ENCODE data around the gene PRSS50.

PRSS50 gene

DNA sequence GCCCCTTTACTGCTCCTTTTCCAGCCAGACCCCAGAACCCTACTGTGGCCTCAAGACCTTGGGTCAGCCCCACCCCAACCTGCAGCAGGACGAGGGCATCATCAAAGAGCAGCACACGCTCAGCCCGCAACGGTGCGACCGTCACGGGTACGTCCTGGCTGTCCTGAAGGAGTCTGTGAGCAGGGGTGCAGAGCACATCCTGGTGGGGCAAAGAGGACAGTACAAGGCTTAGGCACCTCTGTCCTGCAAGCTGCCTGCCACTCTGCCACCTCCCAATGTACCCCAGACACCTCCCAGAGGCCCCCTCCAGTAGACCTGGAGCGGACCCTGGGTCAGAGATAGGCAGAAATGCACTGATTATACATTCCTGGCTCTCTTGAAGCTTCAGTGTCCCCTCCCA lies 32.2 kb downstream of the PRSS50 start:
- Histone ChIP-seq H3K9ac (ENCODE audit: low read depth, low read length) (no peak overlapping the region), H3K4me3 (ENCODE audit: low read depth in 1 of 2, low read length in 2 of 2) (no peak overlapping the region), H3K79me2 (ENCODE audit: insufficient read depth, low read length) (no peaks in the 10 kb centered on the region), H2AFZ (ENCODE audit: low read depth, low read length) (no peak overlapping the region), H3K27ac (ENCODE audit: low read length) (no peak overlapping the region), H3K9me3 (ENCODE audit: insufficient read depth, low read length, severe bottlenecking) (no peaks in the 10 kb centered on the region), H3K27me3 (ENCODE audit: insufficient read depth, low read length, poor library complexity) (no peaks in the 10 kb centered on the region), H4K20me1 (ENCODE audit: insufficient read depth, low read length) (no peaks in the 10 kb centered on the region), H3K4me2 (ENCODE audit: insufficient read depth, low read length) (no peak overlapping the region), H3K4me1 (ENCODE audit: insufficient read depth, low read length) (no peaks in the 10 kb centered on the region), H3K36me3 (ENCODE audit: insufficient read depth, low read length) (no peaks in the 10 kb centered on the region)
- DNase-seq (no peak), ATAC-seq (ENCODE audit: insufficient read depth, low read depth) (no peak)
- peak; percentile 8 for TF ChIP-seq CTCF (IDR thresholded peaks at IDR 0.05; ENCODE audit: borderline replicate concordance, extremely low read depth, low read length, poor library complexity, severe bottlenecking)
- TF ChIP-seq EZH2 (IDR thresholded peaks at IDR 0.05; ENCODE audit: borderline replicate concordance, low read depth, low read length, severe bottlenecking) = no peak

DNA sequence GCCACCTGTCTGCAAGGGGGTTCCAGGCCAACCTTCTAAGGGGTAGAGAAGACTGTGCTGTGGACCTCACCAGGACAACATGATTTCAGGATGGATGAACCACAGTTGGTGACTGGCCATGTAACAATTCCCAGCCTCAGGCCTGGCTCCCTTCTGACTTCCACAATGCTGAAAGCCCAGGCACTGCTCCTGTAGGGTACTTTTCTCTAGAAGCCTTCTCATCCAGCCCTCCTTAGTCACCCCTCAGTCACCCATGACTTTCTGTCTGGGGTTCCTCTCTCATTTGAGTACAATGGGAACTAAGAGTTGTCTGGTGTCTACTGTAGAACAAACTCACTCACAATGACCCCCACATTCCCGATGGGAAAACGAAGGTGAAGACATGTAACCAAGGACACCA lies 32.8 kb downstream of the PRSS50 start:
- Histone ChIP-seq H3K4me2 (ENCODE audit: insufficient read depth, low read length) (no peak overlapping the region), H3K79me2 (ENCODE audit: insufficient read depth, low read length) (no peaks in the 10 kb centered on the region)

DNA sequence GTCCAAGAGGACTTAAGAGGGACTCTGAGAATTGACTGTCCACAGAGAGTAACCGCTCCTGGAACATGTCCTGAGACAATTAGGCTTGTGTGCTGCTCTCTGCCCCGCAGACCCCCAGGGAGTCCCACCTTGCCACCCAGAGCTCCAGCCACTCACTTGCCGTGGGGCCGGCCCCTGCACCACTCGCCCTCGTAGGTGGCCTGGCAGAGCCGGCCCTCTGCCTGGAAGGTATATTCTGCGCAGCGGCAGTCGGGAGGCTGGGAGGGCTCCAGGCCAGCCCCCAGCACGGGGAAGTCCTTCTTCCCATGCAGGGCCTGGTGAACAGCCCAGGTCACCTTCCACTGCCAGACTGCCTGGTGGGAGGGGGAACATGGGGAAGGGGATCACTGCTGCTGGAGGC lies 34.7 kb downstream of the PRSS50 start:
- Histone ChIP-seq H3K79me2 (ENCODE audit: insufficient read depth, low read length) (no peaks in the 10 kb centered on the region), H3K36me3 (ENCODE audit: insufficient read depth, low read length) (no peaks in the 10 kb centered on the region), H3K4me1 (ENCODE audit: insufficient read depth, low read length) (no peaks in the 10 kb centered on the region), H3K9ac (ENCODE audit: low read depth, low read length) (no peak overlapping the region), H3K27ac (ENCODE audit: low read length) (no peak overlapping the region), H3K4me2 (ENCODE audit: insufficient read depth, low read length) (no peak overlapping the region), H3K9me3 (ENCODE audit: insufficient read depth, low read length, severe bottlenecking) (no peaks in the 10 kb centered on the region), H3K4me3 (ENCODE audit: low read depth in 1 of 2, low read length in 2 of 2) (no peak overlapping the region), H3K27me3 (ENCODE audit: insufficient read depth, low read length, poor library complexity) (no peaks in the 10 kb centered on the region), H4K20me1 (ENCODE audit: insufficient read depth, low read length) (no peaks in the 10 kb centered on the region), H2AFZ (ENCODE audit: low read depth, low read length) (no peak overlapping the region)
- no peak for TF ChIP-seq CTCF (IDR thresholded peaks at IDR 0.05; ENCODE audit: borderline replicate concordance, extremely low read depth, low read length, poor library complexity, severe bottlenecking)
- no peak for TF ChIP-seq EZH2 (IDR thresholded peaks at IDR 0.05; ENCODE audit: borderline replicate concordance, low read depth, low read length, severe bottlenecking)
- ATAC-seq (ENCODE audit: insufficient read depth, low read depth) (no peak), DNase-seq (no peak)

More for the DNA sequence above, 32.8 kb downstream of the PRSS50 start:
- no peaks in the 10 kb centered on the region for H3K4me1 ChIP-seq (ENCODE audit: insufficient read depth, low read length)
- no peaks in the 10 kb centered on the region for H3K9me3 ChIP-seq (ENCODE audit: insufficient read depth, low read length, severe bottlenecking)
- no peaks in the 10 kb centered on the region for H3K27me3 ChIP-seq (ENCODE audit: insufficient read depth, low read length, poor library complexity)
- TF ChIP-seq CTCF (IDR thresholded peaks at IDR 0.05; ENCODE audit: borderline replicate concordance, extremely low read depth, low read length, poor library complexity, severe bottlenecking) (no peak), EZH2 (IDR thresholded peaks at IDR 0.05; ENCODE audit: borderline replicate concordance, low read depth, low read length, severe bottlenecking) (no peak)
- H3K9ac ChIP-seq (ENCODE audit: low read depth, low read length) = no peak overlapping the region
- no peak overlapping the region for H3K27ac ChIP-seq (ENCODE audit: low read length)
- H4K20me1 ChIP-seq (ENCODE audit: insufficient read depth, low read length) = no peaks in the 10 kb centered on the region
- H3K36me3 ChIP-seq (ENCODE audit: insufficient read depth, low read length) = no peaks in the 10 kb centered on the region
- no peak for DNase-seq
- no peak overlapping the region for H2AFZ ChIP-seq (ENCODE audit: low read depth, low read length)
- ATAC-seq (ENCODE audit: insufficient read depth, low read depth) = no peak
- no peak overlapping the region for H3K4me3 ChIP-seq (ENCODE audit: low read depth in 1 of 2, low read length in 2 of 2)
